ENCODE results near the gene ZNF860.

DNA sequence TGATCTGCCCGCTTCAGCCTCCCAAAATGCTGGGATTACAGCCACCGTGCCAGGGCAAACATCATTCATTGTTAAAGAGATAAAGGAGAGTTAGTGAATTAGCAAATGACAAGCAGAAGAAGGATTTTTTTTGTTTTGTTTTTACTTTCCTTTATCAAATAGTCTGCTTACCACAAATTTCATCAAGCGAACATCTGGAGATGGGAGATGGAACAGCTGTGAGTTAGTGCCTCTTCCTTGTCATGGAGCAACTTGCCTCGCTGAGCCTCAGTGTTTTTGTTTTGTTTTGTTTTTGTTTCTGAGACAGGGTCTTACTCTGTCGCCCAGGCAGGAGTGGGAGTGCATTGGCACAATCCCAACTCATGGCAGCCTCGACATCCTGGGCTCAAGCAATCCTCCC is 15.9 kb downstream of the ZNF860 start:
- TF ChIP-seq, protein P1, sequence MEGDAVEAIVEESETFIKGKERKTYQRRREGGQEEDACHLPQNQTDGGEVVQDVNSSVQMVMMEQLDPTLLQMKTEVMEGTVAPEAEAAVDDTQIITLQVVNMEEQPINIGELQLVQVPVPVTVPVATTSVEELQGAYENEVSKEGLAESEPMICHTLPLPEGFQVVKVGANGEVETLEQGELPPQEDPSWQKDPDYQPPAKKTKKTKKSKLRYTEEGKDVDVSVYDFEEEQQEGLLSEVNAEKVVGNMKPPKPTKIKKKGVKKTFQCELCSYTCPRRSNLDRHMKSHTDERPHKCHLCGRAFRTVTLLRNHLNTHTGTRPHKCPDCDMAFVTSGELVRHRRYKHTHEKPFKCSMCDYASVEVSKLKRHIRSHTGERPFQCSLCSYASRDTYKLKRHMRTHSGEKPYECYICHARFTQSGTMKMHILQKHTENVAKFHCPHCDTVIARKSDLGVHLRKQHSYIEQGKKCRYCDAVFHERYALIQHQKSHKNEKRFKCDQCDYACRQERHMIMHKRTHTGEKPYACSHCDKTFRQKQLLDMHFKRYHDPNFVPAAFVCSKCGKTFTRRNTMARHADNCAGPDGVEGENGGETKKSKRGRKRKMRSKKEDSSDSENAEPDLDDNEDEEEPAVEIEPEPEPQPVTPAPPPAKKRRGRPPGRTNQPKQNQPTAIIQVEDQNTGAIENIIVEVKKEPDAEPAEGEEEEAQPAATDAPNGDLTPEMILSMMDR (IDR thresholded peaks at IDR 0.05): no peak
- TF ChIP-seq POLR2AphosphoS5 (IDR thresholded peaks at IDR 0.05; ENCODE audit: insufficient read depth in 1 of 2, low read depth in 1 of 2): no peak
- no peak for TF ChIP-seq POLR2A (IDR thresholded peaks at IDR 0.05)
